ELF-1 (cell line): ENCODE data around the gene ICA1.

ENCODE experiments used
- DNase-seq: peaks from one replicate; pipeline ENCODE4 v3.0.0-alpha.2; 2016; ENCODE audit warnings: low read depth, low spot score

Gene ICA1

DNA sequence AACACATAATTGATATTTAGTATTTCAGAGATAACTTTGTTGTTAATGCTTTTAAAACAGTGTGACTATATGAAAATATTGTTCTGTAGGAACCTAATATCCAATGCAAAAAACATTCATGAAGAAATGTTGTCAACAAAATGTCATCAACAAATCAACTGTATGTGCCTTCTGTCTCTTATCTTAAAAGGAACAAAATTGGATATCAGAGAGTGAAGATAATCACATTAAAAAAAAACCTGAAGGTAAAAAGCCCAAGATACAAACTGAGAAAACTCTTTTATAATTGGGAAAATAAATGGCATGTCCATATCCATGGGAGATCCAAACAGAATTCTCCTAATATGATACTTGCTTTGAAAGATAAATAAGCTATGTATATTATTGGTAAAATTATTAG, 33.9 kb downstream of the ICA1 start:
- no peak for DNase-seq

DNA sequence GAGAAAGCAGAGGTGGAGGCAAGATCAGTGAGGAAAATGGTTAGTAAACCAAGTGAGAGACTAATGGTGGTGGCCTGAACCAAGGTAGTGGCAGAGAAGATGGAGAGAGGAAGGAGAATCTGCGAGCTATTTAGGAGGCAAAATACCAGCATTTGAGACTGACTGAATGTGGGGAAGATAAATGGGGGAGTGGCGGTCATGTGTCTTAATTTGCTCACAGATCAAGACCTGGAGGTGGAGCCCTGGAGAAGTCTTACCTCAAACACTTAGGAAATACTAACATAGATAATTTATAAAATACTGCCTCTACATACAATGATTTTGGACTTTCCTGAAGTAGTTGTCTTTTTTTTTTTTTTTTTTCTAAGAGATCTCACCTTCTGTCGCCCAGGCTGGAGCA, 34.7 kb downstream of the ICA1 start:
- no peak for DNase-seq

DNA sequence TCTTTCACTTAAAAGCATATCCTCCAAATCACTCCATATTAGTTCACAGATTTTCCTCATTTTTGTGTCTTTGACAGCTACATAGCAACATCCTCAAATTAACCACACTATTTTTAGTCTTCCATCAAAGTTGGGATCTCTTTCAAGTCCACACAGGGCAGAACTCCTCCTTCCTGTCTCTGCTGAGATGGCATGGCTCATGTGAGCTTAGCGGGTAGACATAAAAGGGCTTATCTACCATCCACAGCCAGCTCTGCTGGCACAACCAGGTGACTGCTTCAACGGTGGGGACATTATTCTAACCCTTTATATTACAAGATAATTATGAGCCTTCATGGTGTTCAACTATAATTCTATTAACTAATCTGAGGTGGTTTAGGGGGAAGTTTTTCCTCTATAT, 35.5 kb downstream of the ICA1 start:
- DNase-seq: no peak

DNA sequence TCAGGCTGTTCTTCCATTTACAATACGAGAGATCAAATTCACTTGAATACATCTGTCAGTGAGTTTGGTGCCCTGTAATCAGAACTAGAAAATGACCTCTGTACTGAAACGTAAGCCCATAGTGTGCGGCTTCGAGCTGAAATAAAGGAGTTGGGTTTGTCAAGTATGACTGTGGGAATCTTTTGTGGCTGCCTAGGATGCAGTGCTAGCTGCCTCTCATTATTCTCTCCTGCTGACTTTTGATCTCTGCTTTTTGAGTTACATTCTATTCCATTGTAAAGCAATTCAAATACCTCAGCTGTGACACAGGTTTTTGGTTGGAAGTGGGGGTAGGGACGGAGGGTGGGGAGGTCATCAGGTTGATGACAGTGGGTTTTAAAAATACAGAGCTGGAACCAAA, 40.4 kb downstream of the ICA1 start:
- DNase-seq: no peak

GRCh38 chr7:8221101-8221495, 40.9 kb downstream of the ICA1 start:
- DNase-seq: no peak

DNA sequence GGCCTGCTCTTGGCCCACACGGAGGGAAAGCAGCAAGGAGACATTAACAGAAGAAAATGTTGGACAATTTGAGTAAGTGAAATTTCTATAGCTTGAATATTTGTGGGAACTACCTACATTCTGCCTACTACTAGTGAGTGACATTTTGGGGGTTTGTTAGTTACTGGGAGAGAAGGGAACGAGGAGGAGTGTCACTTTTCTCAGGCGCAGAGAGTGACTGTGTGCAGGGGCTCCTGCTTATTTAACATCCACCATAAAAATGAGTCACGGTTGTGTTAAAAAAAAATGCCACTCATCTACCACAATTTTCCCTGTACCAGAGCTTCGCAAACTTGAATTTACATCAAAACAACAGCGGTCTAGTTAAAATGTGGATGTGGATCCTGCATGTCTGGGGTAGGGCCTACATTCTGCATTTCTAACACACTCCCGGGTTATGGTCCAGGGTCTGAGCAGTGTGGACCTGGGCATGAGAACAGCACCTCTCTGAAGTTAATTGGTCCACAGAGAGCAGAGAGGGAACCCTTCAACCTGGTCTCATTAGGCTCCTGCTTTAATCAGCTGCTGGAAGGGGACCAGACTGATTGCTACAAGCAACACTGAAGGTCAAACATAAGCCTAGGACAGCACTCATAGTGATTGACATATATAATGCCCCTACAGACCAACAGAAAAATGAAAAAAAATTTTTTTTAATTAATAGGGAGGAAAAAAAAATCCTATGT, 41.4 kb downstream of the ICA1 start:
- DNase-seq: no peak

GRCh38 chr7:8217200-8218068, 44.5 kb downstream of the ICA1 start:
- DNase-seq: no peak

DNA sequence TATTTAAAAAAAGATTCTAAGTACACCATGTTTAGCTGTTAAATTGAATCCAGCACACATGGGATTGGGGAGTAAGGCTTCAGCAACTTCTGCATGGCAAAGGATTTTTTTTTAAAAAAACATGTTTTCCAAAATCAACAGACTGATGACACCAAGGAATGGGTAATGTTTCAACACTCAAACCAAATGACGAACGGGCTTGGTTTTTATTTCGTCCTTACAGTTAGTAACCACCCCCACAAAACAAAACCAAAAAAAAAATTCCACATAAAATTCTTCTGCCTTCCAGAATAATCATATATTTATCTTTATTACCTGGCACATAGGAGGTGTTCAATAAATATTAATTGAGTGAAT, 45.7 kb downstream of the ICA1 start:
- DNase-seq: no peak

DNA sequence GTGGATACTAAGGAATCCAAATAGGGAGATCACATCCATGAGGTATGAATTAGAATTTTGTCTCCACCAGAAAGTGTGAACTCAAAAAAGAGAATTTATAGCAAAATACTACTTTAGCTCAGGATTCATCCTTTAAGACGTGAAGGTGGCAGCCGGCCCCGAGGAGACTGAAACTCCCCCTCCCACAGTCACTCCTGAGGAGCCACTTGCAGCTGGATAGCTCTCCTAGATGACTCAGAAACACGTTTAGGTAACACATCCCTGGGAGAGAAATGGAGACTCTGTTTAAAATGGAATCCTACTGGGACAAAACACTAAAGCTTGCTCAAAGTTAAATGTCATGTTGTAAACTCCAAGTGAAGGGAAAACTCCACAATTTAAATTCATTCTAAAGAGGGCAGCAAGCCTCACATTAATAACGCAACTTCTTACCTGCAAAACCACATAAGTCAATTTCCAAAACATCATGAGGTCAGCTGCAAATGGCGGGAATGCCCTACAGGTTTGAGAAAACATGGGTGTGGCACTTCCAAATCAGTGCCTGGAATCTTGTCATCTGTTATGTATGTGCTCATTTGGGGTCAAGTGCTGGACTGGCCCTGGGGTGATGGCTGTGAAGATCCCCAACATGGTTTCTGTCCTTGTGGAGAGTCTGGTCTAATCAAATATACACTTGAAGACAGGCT, 46.2 kb downstream of the ICA1 start:
- DNase-seq: no peak

GRCh38 chr7:8214244-8214824, 47.6 kb downstream of the ICA1 start:
- DNase-seq: no peak

GRCh38 chr7:8213381-8213780, 48.6 kb downstream of the ICA1 start:
- no peak for DNase-seq

GRCh38 chr7:8212638-8213037, 49.3 kb downstream of the ICA1 start:
- DNase-seq: no peak

- no peak for DNase-seq
Observed at GRCh38 chr7:8211725-8212096, 50.3 kb downstream of the ICA1 start.

DNA sequence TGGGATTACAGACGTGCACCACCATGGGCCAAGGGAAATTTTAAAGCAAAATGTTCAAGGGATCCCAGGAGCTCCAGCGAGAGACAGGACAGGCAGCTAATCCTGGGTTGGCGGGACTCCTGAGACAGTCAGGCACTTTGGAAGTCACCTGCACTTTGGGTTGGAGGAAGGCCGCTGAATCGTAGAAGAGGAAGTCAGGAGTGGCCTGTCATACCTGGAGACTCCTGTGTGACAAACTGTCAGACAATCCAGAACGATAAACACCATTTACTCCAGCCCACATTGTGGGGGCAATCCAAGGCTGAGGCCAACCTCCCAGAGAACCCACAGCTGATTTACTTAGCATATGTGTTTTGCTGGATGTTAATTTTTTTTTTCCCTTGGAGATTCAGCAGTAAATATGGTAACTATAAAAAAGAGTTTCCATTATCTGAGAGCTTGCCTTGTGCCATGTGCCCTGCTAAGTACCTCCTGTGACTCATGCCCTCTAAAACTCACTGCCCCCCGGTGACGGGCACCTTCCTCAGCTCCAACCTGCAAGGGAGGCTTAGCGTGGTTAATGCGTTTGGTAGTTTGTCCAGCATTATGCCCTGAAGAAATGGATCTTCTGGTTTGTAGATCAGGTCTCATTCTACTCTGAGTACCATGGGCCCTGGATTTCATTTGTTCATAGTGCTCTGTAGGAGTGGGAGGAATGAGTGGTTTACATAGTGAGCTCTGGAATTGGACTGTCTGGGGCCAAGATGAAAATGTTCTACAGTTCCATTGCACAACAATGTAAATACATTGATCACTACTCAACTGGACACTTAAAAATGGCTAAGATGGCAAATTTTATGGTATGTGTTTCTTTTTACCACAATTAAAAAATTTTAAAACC, 50.9 kb downstream of the ICA1 start:
- no peak for DNase-seq

- no peak for DNase-seq
Observed at GRCh38 chr7:8209353-8209752, 52.6 kb downstream of the ICA1 start.

DNA sequence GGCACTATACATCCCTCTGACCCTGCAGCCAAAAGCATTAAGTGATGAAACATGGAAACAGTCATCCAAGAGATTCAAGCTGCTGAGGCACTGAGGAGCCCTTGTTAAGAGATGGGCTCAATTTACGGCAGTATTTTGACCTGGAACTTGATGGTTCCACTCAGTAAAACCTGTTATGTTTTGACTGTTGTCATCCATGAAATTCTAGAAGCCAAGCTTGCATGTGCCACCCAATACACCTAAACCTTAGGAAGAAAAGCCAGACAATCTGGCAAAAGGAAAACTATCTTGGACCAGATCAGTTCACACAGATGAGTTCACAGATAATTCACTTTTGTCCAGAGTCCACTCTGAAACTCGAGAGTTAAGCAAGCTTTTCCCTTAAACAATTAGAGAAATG, 53.2 kb downstream of the ICA1 start:
- no peak for DNase-seq

- DNase-seq: no peak
Observed at GRCh38 chr7:8206956-8207355, 55.0 kb downstream of the ICA1 start.

- DNase-seq: no peak
Observed at GRCh38 chr7:8205537-8205936, 56.4 kb downstream of the ICA1 start.

GRCh38 chr7:8205031-8205387, 57.0 kb downstream of the ICA1 start:
- DNase-seq: no peak

DNA sequence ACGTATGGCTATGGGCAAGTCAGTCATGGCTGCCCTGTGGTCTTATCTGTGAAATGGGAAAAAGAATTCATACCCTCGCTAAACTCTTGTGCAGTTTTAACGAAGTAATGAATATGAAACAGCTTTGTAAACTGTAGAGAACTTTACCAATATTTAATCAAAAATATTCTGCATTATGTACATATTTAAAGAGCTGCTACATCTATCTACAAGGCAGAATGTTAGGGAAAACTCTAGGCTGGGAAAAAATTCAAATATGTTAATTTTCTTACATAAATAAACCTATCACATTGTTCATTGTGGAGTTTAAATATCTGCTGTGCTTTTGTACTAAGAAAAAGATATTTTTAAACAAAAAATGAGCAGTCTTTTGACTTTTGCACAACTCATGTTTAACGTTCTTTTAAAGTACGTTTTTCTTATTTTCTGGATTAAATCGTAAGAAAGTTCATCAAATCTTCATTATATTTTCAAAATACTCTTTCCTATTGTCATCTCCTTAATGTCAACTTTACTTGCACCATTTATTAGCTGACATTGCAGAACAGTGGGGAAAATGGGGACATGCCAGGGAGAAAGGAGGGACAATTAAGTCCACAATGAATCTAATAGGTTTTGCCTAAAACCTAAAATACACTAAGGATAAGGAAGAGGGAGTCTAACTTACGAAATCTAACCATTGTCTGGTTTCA, 57.5 kb downstream of the ICA1 start:
- DNase-seq: no peak
